Forelimb muscle (tissue), 1 donor: ENCODE results near the gene CNGB1. TPM values are rescaled to one million over a fixed set of nuclear protein-coding genes. Genes with fewer than 3 reads are reported as not detected.
"Not testable (repeated sequence)": the region's sequence is repeated elsewhere in the genome, so short reads cannot be mapped to it uniquely, and the experiment has no call there.

Experiments used
- DNase-seq: peaks from one replicate; pipeline ENCODE4 v3.0.0-alpha.2; 2013; ENCODE audit warnings: low read depth
- polyA plus RNA-seq: library from polyadenylated mRNA; unstranded; fragments of 120-200 nt; gene quantifications from one replicate; pipeline ENCODE4 v1.2.1, GENCODE V29; 2013; ENCODE audit not compliant: insufficient read length

The CNGB1 gene
- polyA plus RNA-seq, 1 donor, result 0.03 TPM

DNA sequence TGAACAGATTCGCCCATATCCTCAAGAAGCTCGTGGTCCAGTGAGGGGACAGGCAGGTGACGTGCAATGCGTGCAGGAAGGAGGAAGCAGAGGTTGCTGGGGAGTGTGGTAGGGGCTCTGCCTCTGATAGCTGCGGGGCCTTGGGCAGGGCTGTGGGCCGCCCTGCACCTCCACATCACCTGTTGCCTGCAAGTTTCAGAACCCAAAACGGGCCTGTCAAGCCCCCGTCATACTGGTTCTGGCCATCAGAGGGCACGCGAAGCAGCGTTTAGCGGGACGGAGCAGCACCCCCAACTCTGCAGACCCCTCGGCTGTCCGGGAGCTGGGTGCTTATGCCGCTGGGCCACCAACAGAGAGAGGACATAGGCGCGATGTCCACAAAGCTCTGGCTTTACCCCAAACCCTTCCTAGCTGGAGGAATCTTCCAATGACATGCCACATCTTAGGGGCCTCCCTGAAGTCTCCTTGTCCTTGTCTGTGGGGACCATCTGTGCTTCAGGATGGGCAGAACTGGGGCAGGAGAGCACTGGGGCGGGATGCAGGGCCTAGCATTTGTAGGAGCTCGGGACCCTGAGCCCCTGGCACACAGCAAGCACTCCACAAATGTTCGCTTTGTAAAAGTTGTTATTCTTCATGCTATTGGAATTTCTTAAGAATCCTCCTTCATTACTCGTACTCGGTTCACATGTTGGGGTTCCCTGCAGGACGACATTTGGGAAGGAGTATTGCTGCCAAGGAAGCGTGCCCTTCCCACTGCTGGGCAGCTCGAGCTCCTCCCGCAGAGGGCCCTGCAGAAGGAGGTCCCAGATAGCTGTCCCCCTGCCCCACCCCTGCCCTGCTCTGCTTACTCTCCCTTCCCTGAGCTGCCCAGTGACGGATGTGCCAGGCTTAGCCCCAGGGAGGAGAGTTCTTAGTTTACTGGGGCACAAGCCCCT is 64.3 kb downstream of the CNGB1 start:
- DNase-seq, result no peak

DNA sequence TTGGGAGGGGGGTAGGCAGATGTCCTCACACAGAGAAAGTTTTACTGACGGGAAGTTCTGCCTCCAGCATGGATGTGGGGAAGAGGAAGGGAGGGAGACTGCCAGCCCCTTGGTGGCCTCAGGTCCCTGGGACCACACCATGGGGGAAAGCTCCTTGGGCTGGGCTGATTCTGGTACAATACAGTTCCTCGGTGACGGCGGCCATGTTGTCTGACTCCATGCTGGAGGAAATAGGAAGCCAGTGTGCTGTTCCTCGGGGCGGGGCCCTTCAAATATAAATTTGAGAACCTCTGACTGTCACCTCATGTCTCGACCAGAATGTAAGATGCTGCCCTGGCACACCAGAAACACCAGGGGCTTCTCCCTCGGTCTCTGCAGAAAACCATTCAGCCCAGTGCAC is 66.8 kb downstream of the CNGB1 start:
- no peak for DNase-seq

DNA sequence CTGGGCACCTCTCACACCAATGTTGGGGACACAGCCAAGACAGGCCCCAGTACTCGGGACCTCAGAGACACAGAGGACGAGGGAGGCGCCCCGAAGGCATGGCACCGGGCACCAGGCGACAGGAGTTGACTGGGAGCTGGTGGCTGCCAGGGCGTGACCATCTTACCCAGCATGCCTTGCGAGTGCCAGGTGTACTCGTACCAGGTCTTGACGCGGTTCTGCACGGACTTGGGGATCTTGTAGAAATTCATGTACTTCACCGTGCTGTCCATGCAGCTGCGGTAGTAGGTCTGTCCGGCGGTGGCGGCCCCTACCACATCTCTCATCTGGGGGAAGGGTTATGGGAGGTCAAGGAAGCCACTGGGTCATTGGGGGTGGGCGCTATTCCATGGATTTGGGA is 67.3 kb downstream of the CNGB1 start:
- DNase-seq, result no peak

DNA sequence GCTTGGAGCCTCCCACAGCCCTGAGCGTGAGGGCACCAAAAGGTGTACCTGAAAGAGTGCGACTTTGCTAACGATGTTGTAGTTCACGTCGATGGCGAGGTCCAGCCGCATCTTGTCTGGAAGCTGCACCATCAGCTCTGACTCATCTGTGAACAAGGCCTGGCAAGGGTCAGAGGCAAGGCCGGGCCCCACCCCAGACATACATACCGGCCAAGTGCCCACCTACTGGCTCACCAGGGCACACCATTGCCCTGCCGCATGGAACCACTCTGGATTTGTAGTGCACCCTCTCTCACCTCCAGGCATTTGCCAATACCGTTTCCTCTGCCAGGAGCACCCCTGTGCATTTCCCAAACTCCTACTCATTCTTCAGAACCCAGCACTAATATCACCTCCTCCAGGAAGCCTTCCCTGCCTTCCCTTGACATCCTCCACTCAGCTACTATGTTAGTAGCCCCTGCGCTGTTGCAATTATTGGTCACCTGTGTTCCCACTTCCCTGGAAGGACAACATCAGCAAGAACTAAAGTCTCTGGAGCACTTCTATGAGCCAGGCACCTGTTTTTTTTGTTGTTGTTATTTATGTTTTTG is 69.4 kb downstream of the CNGB1 start:
- DNase-seq, result no peak

DNA sequence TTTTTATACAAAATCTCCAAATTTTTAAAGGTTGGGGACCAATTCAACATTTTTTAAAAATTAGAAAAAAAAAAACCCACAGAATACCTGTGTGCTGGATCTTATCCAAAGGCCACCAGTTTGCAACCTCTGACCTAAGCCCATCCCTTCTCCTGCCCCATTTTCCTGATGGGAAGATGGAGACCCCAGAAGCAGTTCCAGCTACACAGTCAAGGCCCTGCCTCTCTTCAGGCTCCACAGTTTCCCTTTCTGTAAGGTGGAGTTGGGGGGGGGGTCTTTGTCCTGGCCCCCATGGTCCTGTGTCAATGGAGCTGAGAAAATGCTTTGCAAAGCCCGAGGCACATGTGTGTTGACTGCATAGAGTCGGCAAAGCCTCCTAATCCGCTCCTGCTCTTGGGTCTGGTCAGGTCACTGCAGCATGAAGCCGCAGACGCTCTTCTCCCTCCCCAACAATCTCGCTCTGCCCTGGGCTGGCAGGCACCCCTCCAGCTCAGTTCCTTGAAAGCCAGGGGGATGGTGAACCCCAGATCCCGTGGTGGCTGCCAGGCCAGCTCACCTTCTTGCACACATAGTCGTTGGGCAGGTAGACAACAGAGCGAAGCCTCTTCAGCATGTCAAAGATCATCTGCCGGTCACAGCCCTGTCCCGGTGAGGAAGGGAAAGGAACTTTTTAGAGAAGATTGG is 70.0 kb downstream of the CNGB1 start:
- no peak for DNase-seq

DNA sequence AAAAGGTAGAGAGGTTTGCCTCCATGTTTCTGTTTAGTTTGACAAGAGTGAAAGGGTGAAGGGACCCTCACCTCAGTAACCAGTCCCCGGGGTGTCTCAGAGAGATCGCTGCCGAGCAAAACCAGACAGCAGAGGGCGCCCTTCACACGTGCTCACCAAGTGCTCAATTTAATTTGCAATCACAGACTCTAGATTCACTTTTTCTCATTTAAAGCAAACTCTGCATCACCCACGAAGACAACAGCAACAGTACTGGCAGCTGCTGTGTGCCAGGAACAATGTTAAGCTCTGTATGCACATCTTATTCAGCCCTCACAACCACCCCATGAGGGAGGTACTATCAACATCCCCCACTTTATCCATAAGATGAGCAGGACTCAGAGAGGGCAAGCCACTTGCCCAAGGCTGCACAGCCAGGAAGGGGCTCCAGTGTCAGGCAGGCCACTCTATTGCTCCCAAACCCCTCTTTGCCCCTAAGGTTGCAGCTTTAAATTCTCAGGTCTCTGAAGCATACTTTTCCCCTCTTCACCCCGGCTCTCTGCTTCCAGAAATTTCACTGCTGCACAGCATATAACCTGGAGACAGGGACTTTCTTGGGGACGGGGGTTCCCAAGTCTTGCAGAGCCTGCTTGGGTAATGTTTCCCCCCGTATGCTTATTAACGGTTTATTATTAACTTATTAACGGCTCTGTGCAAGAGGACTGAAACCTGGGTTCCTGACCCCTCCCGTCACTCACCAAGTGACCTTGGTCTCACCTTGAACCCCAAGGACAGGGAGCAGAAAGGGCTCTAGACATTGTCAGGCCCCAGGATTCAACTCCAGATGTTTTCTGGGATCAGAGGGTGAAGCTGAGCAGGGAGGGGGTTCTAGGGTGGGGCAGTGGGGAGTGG is 70.9 kb downstream of the CNGB1 start:
- no peak for DNase-seq

DNA sequence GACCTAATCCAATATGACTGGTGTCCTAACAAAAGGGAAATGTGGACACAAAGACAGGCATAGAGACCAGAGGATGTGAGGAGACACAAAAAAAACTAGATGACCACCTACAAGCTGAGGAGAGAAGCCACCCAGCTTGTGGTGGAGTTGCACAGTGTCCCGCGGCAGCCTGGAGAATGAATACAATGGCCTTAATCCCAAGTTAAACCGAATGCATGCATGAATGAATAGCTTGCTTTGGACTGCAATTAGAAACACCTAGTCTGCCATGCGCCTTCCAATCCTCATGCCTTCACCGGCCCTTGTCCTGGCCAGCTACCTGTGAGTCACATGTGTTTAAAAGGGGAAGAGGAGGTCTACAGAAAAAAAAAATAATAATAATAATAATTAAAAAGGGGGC is 72.0 kb downstream of the CNGB1 start:
- no peak for DNase-seq

DNA sequence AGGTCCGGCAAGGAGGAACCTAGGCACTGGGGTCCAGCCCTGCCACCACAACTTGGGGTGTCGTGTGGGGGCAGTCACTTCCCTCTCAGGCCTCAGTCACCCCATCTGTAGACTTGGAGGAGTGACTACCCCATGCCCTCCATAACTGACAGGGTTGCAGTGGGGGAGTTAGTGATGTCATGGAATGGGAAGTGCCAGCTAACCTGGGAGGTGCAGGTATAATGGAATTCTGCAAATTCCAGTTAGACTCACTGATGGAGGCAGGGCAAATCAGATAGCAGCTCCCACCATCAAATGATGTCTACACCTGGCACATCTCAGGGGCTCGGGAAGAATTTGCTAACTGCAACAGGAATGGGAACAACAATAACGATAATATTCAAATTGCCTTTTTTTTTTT is 72.9 kb downstream of the CNGB1 start:
- no peak for DNase-seq

DNA sequence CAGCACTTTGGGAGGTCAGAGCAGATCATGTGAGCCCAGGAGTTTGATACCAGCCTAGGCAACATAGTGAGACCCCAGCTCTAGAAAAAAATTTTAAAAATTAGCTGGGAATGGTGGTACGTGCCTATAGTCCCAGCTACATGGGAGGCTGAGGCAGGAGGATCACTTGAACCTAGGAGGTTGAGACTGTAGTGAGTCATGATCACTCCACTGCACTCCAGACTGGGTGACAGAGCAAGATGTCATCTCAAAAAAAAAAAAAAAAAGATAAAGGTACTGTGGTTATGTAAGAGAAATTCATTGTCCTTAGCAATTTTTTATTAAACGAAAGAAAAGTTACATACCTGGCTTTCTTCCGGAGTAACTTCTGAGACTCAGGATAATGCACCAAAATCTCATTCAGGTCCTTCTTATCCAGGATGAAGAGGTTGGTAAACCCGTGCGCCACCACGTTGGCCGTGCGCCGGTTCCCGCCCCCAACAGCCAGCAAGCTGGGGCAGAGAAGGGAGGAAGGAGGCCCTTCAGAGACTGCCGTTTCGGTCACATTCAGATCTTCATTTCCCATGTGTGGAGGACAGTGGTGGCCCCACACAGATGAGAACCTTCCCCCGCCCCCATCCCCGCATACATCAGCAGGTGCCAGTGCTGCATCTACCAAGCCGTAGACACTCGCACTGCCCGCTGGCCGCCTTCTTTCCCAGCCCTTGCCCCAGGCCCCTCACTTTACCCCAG is 73.7 kb downstream of the CNGB1 start:
- no peak for DNase-seq

DNA sequence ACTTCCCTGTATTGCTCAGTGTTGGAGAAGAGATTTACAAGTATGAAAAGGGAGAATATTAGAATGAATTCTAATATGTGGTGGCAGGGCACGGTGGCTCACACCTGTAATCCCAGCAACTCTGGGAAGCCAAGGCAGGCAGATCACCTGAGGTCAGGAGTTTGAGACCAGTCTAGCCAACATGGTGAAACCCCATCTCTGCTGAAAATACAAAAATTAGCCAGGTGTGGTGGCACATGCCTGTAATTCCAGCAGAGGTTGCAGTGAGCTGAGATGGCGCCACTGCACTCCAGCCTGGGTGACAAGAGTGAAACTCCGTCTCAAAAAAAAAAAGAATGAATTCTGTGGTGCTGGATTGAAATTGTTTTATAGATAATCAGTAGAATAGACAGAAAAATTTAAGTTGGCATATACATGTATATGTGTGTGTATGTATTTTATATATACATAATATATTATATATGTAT is 75.8 kb downstream of the CNGB1 start:
- not testable (repeated sequence) for DNase-seq

DNA sequence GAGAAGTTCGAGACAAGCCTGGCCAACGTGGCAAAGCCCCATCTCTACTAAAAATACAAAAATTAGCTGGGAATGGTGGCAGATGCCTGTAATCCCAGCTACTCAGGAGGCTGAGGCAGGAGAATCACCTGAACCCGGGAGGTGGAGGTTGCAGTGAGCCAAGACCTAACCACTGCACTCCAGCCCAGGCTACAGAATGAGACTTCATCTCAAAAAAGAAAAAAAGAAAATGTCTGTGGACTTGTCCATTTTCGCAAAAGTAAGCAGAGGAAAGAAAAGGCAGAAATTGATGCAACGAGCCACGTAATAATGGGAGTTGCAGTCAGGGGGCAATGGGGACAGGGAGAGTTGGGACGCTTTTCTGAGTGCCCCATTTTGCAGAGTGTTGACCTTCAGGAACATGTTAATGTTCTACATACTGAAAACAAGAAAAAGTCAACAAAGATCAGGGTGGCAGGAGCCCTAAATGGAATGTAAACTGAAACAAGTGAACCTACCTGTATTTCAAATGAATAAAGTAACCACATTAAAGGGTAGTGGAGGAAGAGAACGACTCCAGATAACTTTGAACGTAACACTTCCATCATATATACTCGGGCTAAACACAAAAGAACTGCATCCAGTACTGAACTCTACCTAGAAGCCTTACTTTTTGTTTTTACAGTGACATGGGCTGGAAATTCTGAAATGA is 76.4 kb downstream of the CNGB1 start:
- DNase-seq, result no peak

DNA sequence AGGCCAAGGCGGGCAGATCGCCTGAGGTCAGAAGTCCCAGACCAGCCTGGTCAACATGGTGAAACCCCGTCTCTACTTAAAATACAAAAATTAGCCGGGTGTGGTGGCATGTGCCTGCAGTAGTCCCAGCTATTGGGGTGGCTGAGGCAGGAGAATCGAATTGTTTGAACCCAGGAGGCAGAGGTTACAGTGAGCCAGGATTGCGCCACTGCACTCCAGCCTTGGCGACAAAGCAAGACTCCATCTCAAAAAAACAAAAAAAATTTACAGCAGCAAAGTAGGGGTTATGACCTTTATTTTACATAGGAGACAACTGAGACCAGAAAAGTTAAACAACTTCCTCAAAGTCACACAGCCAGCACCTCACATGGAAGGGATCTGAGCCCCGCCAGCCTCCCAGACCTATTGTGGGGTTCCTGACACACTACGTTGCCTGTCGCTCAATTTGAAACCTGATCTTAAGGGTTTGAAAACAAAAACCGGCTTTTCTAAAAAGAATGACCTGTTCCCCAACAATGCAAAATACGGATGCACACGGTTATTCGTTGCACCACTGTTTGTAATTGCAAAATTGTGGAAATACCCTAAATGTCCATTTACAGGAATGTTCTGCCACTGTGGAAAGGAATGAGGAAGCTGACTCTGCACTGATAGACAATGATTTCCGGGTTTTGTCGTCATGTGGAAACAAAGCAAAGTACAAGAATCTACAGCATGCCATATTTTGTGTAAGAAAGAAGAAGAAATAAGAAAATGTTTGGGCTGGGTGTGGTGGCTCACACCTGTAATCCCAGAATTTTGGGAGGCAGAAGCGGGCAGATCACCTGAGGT is 77.2 kb downstream of the CNGB1 start:
- DNase-seq, result no peak

DNA sequence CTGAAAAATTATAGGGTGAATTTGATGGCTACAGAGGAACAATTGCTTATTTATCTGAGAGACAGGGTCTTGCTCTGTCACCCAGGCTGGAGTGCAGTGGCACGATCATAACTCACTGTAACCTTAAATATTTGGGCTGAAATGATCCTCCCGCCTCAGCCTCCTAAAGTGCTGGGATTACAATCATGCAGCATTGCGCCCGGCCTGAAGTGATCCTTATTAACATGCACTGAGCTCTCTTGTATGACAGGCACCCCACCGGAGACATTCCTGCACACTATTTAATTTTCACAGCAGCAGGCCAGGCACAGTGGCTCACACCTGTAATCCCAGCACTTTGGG is 77.7 kb downstream of the CNGB1 start:
- DNase-seq, result no peak

DNA sequence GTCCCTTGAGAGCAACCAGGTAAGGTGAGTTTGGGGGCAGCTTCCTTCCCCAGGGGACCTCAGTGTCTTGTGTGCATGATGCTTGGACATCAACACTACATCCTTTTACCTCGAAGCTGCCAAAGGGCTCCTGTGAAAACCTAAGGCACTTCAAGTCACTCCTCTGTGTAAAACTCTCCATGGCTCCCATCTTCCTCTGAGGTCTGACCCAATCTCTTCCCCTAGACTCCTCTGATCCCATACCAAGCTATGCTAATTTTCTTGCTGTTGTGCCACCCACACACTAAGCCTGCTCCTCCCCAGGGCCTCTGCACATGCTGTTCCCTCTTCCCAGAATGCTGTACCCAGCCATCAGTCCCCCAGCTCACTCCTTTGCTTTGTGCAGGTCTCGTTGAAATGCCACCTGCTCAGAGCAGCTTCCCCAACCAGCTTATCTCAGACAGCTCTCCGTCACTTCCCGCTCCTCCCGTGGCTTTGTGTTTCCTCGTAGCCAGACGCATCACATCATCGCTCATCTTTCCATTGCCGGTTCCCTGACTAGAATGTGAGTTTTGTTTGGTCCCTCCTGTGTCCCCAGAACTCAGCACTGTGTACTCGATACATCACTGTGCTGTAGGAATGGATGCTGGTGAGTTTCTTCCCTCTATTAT is 78.4 kb downstream of the CNGB1 start:
- DNase-seq, result no peak

DNA sequence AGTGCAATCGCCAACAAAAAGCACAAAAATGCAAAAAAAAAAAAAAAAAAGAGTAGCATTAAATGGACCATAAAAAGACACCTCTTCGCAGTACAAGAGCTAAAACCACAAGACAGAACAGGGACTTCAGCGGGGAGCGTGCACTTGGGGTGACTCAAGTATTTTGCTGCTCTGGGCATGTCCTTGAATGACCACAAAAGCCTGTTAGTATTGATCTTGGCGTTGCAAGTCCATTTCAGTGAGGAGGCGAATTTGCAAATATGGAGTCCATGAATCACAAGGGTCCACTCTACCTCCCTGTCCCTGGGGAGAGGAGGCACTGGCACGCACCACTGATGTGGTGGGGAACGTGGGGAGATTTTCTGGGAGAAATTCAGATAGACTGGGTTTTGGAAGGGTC is 78.9 kb downstream of the CNGB1 start:
- no peak for DNase-seq

DNA sequence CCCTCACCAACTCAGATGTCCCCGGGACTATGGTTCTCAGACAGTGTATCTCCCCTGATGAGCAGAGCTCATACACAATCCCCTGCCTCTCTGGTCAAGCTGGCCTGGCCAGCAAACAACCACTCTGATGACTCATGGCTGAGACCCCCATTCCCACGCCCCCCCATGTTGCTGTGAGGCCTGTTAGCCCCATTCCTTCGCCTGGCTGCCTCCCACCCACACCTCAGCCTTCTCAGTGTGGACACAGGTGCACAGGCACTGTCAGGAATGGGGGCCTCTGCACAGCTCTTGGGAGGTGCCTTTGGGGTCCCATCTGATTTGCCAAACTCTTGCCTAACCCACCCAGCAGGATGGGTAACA is 80.2 kb downstream of the CNGB1 start:
- DNase-seq, result no peak

DNA sequence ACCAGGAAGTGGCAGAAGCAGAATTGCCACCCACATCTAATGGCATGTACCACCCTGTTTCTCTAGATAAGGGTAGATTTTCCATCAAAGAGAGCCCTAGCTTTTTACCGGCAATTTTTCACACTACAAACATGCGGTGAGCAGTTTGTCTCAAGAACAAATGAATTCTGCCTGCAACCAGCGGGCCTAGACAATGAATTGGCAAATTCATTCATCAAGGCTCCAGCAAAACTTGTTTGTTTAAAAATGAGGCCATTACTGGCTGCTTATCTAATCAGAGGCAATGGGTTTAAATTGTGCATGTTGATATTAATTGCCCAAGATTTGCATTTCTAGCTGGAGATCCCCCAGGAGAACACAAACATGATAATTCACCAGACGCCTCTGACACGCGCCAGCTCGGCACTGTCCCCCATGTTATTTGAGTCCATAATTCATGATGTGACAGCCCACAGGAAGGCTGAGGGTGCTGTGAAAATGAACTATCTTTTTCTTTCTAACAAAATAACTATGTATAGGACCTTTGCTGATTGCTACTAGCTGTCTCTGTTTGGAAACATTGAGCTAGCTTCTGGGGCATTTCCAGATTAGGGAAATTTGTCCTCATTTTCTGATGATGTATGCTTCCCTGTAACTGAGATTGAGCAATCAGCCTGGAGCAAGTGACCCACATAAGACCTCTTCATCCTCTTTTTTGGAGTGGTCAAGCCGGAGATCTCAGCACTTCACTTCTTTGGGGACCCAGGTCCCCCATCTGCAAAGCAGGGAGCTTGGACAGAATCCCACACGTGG is 80.8 kb downstream of the CNGB1 start:
- DNase-seq, result no peak

DNA sequence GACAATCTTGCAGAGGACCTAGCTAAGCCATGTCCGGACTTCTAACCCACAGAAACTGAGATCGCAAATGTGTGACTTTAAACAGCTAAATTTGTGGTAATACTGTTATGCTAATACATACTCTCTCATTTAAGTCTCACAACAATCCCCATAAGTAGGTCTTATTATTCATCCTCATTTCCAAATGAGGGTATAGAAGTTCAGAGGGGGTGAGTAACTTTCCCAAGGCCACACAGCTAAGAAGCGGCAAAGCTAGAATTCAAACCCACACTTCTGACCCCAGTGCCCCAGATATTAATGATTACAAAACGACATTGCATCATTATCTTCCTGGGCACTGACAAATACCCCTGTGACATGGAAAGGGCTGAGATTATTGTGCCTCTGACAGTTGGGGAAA is 81.4 kb downstream of the CNGB1 start:
- no peak for DNase-seq
